Endodermal cell (in vitro differentiated cells): ENCODE results near the gene ENDOV. TPM values are rescaled to one million over a fixed set of nuclear protein-coding genes. Genes with fewer than 3 reads are reported as not detected.

Experiments
- DNase-seq: peaks from one replicate; pipeline ENCODE4 v3.0.0-alpha.2; 2017
- H3K27ac ChIP-seq: 2 replicates; pipeline ENCODE4 v1.5.1; 2013; ENCODE audit warnings: mild to moderate bottlenecking, low read depth, low read length, moderate library complexity
- H3K27me3 ChIP-seq: 2 replicates; pipeline ENCODE4 v1.6.1; 2013; ENCODE audit warnings: mild to moderate bottlenecking, low read length, moderate library complexity; ENCODE audit not compliant: insufficient read depth, control insufficient read depth, poor library complexity, severe bottlenecking
- H3K36me3 ChIP-seq: 2 replicates; pipeline ENCODE4 v1.7.0; 2013; ENCODE audit warnings: mild to moderate bottlenecking, low read length, moderate library complexity; ENCODE audit not compliant: control insufficient read depth, insufficient read depth
- H3K4me1 ChIP-seq: one replicate; pipeline ENCODE4 v1.7.0; 2013; ENCODE audit warnings: low read length; ENCODE audit not compliant: control insufficient read depth, insufficient read depth
- H3K4me3 ChIP-seq: 2 replicates; pipeline ENCODE4 v1.5.1; 2013; ENCODE audit warnings: mild to moderate bottlenecking, low read length, moderate library complexity
- H3K9ac ChIP-seq: 2 replicates; pipeline ENCODE4 v1.6.1; 2013; ENCODE audit warnings: mild to moderate bottlenecking, low read length, moderate library complexity; ENCODE audit not compliant: poor library complexity, severe bottlenecking; ENCODE audit errors: extremely low read depth
- H3K9me3 ChIP-seq: 2 replicates; pipeline ENCODE4 v1.6.1; 2013; ENCODE audit warnings: mild to moderate bottlenecking, low read length, moderate library complexity; ENCODE audit not compliant: control insufficient read depth
- H3K27ac Mint-ChIP-seq: 2 replicates; pipeline ENCODE4 v1.8.0; 2020; ENCODE audit warnings: mixed read lengths
- H3K27me3 Mint-ChIP-seq: 2 replicates; pipeline ENCODE4 v1.8.0; 2021; ENCODE audit warnings: mild to moderate bottlenecking, mixed read lengths; ENCODE audit not compliant: insufficient read depth
- H3K36me3 Mint-ChIP-seq: 2 replicates; pipeline ENCODE4 v1.8.0; 2020; ENCODE audit warnings: low read depth, mixed read lengths
- H3K4me1 Mint-ChIP-seq: 2 replicates; pipeline ENCODE4 v1.8.0; 2020; ENCODE audit warnings: mixed read lengths
- H3K4me3 Mint-ChIP-seq: 2 replicates; pipeline ENCODE4 v1.8.0; 2020; ENCODE audit warnings: mild to moderate bottlenecking, moderate library complexity, mixed read lengths
- H3K9me3 Mint-ChIP-seq: 2 replicates; pipeline ENCODE4 v1.8.0; 2020; ENCODE audit warnings: mild to moderate bottlenecking, mixed read lengths
- whole genome bisulfite sequencing, 2 experiments: methylation state at CpG; one replicate each; pipeline versions ENCODE4 v1.1.5 to v1.1.7; 2013; ENCODE audit warnings: missing lambda C conversion rate in 2 of 2, mixed read lengths in 1 of 2; ENCODE audit not compliant: insufficient coverage in 1 of 2, insufficient read length in 1 of 2; 5-methylcytosine and 5-hydroxymethylcytosine counted together
- microRNA-seq: library from miRNA; unstranded; fragments of <30 nt; microRNA quantifications from one replicate; pipeline ENCODE4 v1.2.0, GENCODE V29; 2020; ENCODE audit warnings: borderline microRNAs expressed
- total RNA-seq, 2 donors: library from RNA; stranded (reverse); fragmentation: NEBNext Ultra II Directional in 1 of 2; extraction: Animal tissue kit (Norgen Biotek cat#: 25700) in 1 of 2; gene quantifications; 2 replicates in 1 of 2; 3 replicates in 1 of 2; pipeline ENCODE4 v1.2.1, GENCODE V29; 2021
- TF ChIP-seq, protein P1 (sequence below): fragments of 200-600 bp; sonication (generic); conservative IDR thresholded peaks from 2 replicates; pipeline ENCODE4 v1.5.0; 2021; ENCODE audit warnings: antibody characterized with exemption, mild to moderate bottlenecking

Gene ENDOV
- total RNA-seq, 2 donors from 2014 or later, result 38.8 to 47.1 TPM

DNA sequence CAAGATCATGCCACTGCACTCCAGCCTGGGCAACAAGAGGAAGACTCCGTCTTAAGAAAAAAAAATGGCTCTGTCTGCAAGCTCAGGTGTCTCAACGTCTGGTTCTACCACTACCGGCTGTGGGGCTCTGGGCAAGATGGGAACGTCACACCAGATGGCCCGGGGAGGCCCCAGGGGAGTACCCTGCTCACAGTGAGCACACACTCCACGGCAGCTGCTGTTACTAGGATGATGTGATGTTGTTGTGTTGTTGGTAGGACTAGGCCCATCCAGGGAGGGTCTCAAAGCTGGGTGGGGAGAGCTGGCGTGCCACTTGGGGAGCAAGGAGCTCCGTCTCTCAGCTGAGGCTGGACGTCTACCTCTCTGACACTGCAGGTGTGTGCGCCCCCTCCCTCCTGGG, 70.9 kb downstream of the ENDOV start:
- WGBS, 2 experiments, result 83 to 86% methylated on average over 5 to 10 of the region's 10 CpGs
- no peak overlapping the region for H3K4me3 Mint-ChIP-seq

DNA sequence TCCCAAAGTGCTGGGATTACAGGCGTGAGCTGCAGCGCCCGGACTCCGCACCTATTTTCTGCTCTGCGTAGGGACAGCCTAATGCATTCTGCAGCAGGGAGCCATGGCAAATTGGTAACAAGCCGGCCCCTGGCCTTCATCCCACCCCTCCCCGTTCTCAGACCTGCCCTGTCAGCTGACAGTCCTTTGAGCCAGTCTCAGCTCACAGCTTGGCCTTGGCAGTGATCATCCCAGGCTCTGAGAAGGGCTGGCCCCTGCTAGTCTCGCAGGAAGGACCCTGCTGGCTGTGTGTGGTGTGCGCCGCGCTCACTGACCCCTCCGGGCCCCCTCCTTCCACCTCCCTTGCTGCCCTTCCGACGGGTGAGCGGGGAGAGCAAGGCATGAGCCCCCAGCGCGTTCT, 71.7 kb downstream of the ENDOV start:
- DNase-seq, result peak; percentile 85
- TF ChIP-seq, protein P1, sequence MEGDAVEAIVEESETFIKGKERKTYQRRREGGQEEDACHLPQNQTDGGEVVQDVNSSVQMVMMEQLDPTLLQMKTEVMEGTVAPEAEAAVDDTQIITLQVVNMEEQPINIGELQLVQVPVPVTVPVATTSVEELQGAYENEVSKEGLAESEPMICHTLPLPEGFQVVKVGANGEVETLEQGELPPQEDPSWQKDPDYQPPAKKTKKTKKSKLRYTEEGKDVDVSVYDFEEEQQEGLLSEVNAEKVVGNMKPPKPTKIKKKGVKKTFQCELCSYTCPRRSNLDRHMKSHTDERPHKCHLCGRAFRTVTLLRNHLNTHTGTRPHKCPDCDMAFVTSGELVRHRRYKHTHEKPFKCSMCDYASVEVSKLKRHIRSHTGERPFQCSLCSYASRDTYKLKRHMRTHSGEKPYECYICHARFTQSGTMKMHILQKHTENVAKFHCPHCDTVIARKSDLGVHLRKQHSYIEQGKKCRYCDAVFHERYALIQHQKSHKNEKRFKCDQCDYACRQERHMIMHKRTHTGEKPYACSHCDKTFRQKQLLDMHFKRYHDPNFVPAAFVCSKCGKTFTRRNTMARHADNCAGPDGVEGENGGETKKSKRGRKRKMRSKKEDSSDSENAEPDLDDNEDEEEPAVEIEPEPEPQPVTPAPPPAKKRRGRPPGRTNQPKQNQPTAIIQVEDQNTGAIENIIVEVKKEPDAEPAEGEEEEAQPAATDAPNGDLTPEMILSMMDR, result no peak
- H3K36me3 ChIP-seq, result no peaks in the 10 kb centered on the region
- H3K9me3 ChIP-seq, result no peaks in the 10 kb centered on the region
- no peaks in the 10 kb centered on the region for H3K9me3 Mint-ChIP-seq
- peaks cover 17% of the 10 kb centered on the region for H3K27me3 ChIP-seq
- H3K27ac Mint-ChIP-seq, result no peak overlapping the region
- H3K4me1 Mint-ChIP-seq, result peaks cover 17% of the 10 kb centered on the region
- H3K4me3 ChIP-seq, result no peak overlapping the region
- 65 to 80% methylated on average over 4 to 17 of the region's 17 CpGs for WGBS, 2 experiments
- H3K4me3 Mint-ChIP-seq, result no peak overlapping the region
- no peak overlapping the region for H3K27ac ChIP-seq
- peaks cover 8% of the 10 kb centered on the region for H3K4me1 ChIP-seq
- no peaks in the 10 kb centered on the region for H3K36me3 Mint-ChIP-seq
- peaks cover 37% of the 10 kb centered on the region for H3K27me3 Mint-ChIP-seq
- no peak overlapping the region for H3K9ac ChIP-seq

More for the DNA sequence above, 70.9 kb downstream of the ENDOV start:
- DNase-seq, result no peak
- no peaks in the 10 kb centered on the region for H3K36me3 ChIP-seq
- H3K27ac ChIP-seq, result no peak overlapping the region
- Mint-ChIP-seq H3K9me3 (no peaks in the 10 kb centered on the region), H3K27me3 (peaks cover 45% of the 10 kb centered on the region), H3K36me3 (no peaks in the 10 kb centered on the region), H3K4me1 (peaks cover 17% of the 10 kb centered on the region), H3K27ac (no peak overlapping the region)
- H3K9me3 ChIP-seq, result no peaks in the 10 kb centered on the region
- H3K4me3 ChIP-seq, result no peak overlapping the region
- TF ChIP-seq, protein P1, result no peak
- no peak overlapping the region for H3K9ac ChIP-seq
- peaks cover 25% of the 10 kb centered on the region for H3K27me3 ChIP-seq
- peaks cover 5% of the 10 kb centered on the region for H3K4me1 ChIP-seq

DNA sequence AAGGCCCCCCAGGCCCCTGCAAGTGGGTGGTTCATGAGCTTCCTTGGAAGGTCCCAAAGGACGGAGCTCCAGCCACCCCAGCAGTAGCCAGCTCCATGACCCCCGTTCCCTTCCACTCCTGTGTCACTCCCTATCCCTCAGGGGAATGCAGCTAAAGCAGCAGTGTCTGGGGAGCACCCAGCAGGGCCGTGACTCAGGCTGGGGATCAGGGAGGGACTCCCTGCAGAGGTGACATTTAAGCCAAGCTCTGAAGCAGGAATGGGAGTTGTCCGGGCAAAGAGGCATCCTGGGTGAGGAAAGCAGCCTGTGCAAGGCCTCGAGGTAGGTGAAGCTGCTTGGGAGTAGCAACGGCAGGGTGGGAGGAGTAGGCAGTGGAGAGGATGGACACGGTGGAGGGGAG, 72.5 kb downstream of the ENDOV start:
- peak; percentile 61 for DNase-seq
- TF ChIP-seq, protein P1, result no peak
- H3K27me3 ChIP-seq, result peaks cover 9% of the 10 kb centered on the region
- H3K9me3 ChIP-seq, result no peaks in the 10 kb centered on the region
- H3K4me1 Mint-ChIP-seq, result peaks cover 16% of the 10 kb centered on the region
- H3K4me3 Mint-ChIP-seq, result no peak overlapping the region
- no peak overlapping the region for H3K27ac Mint-ChIP-seq
- 84 to 85% methylated on average over 6 to 7 of the region's 7 CpGs for WGBS, 2 experiments
- H3K27me3 Mint-ChIP-seq, result peaks cover 29% of the 10 kb centered on the region
- peaks cover 8% of the 10 kb centered on the region for H3K4me1 ChIP-seq
- H3K27ac ChIP-seq, result no peak overlapping the region
- H3K9me3 Mint-ChIP-seq, result no peaks in the 10 kb centered on the region
- H3K36me3 Mint-ChIP-seq, result no peaks in the 10 kb centered on the region
- H3K36me3 ChIP-seq, result no peaks in the 10 kb centered on the region
- no peak overlapping the region for H3K4me3 ChIP-seq
- no peak overlapping the region for H3K9ac ChIP-seq

Small RNA genes within 50 kb of the gene (microRNA-seq; reads per million reads assigned to microRNA genes)
- gene MIR4730, result not detected

Other genes with a start within 250 kb of the ENDOV start
- under 1 TPM in 1 of 2 donors, not detected in 1; 0.31 TPM for gene CARD14, start 245.1 kb upstream of the ENDOV start, total RNA-seq
- gene SGSH, start 194.8 kb upstream of the ENDOV start, total RNA-seq, result 10 to 100 TPM; 40.4 to 42.5 TPM
- gene SLC26A11, start 194.7 kb upstream of the ENDOV start, total RNA-seq, result 10 to 100 TPM; 43.7 to 48.2 TPM
- 100 to 1,000 TPM in 1 of 2 donors, 10 to 100 TPM in 1; 98.8 to 136 TPM for gene RNF213, start 154.3 kb upstream of the ENDOV start, total RNA-seq
- 1 to 10 TPM in 1 of 2 donors, under 1 TPM in 1; 0.24 to 2.3 TPM for gene NPTX1, start 61.4 kb downstream of the ENDOV start, total RNA-seq
- gene RPTOR, start 129.7 kb downstream of the ENDOV start, total RNA-seq, result 10 to 100 TPM; 45.1 to 53.4 TPM